Measurements from ENCODE around the gene ACADS. TPM values are rescaled to one million over a fixed set of nuclear protein-coding genes. Genes with fewer than 3 reads are reported as not detected.

ACADS gene
- polyA plus RNA-seq, 2 donors = 13.7 to 14.9 TPM

GRCh38 chr12:120736404-120737331, 11.0 kb downstream of the ACADS start:
- H3K27ac ChIP-seq (ENCODE audit: low read depth in 2 of 2, low read length in 1 of 2) = no peak overlapping the region
- no peak overlapping the region for H3K4me3 ChIP-seq (ENCODE audit: low read depth in 1 of 2, low read length in 2 of 2)
- H3K27me3 ChIP-seq (ENCODE audit: control insufficient read depth in 1 of 2, insufficient read depth in 2 of 2, low read length in 2 of 2) = no peaks in the 10 kb centered on the region
- no peaks in the 10 kb centered on the region for H3K4me1 ChIP-seq (ENCODE audit: control insufficient read depth in 2 of 2, insufficient read depth in 2 of 2, low read length in 1 of 2)
- H3K36me3 ChIP-seq (ENCODE audit: control insufficient read depth in 2 of 2, insufficient read depth in 2 of 2, low read length in 1 of 2) = peaks cover 0 to 16% of the 10 kb centered on the region in 2 donors
- 92% methylated on average over 38 of the region's 38 CpGs for WGBS, 2 donors
- no peaks in the 10 kb centered on the region for H3K9me3 ChIP-seq (ENCODE audit: control insufficient read depth in 2 of 2, insufficient read depth in 1 of 2, low read depth in 1 of 2, low read length in 1 of 2)

GRCh38 chr12:120737557-120738251, 12.1 kb downstream of the ACADS start:
- Histone ChIP-seq H3K27ac (ENCODE audit: low read depth in 2 of 2, low read length in 1 of 2) (no peak overlapping the region), H3K4me3 (ENCODE audit: low read depth in 1 of 2, low read length in 2 of 2) (no peak overlapping the region), H3K9me3 (ENCODE audit: control insufficient read depth in 2 of 2, insufficient read depth in 1 of 2, low read depth in 1 of 2, low read length in 1 of 2) (no peaks in the 10 kb centered on the region), H3K4me1 (ENCODE audit: control insufficient read depth in 2 of 2, insufficient read depth in 2 of 2, low read length in 1 of 2) (no peaks in the 10 kb centered on the region), H3K27me3 (ENCODE audit: control insufficient read depth in 1 of 2, insufficient read depth in 2 of 2, low read length in 2 of 2) (no peaks in the 10 kb centered on the region), H3K36me3 (ENCODE audit: control insufficient read depth in 2 of 2, insufficient read depth in 2 of 2, low read length in 1 of 2) (peaks cover 0 to 16% of the 10 kb centered on the region in 2 donors)
- WGBS, 2 donors = 87 to 89% methylated on average over 25 of the region's 25 CpGs

DNA sequence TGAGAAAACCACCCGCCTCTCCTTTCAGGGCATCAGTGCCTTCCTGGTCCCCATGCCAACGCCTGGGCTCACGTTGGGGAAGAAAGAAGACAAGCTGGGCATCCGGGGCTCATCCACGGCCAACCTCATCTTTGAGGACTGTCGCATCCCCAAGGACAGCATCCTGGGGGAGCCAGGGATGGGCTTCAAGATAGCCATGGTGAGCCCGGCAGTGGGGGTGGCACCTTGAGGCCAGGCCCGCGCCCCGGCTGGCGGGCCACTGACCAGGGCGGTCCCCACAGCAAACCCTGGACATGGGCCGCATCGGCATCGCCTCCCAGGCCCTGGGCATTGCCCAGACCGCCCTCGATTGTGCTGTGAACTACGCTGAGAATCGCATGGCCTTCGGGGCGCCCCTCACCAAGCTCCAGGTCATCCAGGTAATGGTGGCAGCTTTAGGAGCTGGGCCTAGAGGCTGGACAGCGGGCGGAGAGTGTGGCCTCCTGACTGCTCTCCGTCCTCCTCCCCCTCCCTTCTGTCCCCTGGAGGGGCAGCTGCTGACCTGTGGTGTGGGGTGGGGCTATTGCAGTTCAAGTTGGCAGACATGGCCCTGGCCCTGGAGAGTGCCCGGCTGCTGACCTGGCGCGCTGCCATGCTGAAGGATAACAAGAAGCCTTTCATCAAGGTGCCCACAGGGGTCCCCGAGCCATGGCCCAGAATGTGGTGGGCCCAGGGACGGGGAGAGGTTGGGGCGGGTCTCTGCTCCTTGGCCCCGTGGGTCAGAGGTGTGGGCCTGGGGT, 12.8 kb downstream of the ACADS start:
- 91 to 94% methylated on average over 31 of the region's 31 CpGs for WGBS, 2 donors

GRCh38 chr12:120739031-120739762, 13.6 kb downstream of the ACADS start:
- 94 to 95% methylated on average over 36 to 38 of the region's 38 CpGs for WGBS, 2 donors
- no peaks in the 10 kb centered on the region for H3K4me1 ChIP-seq (ENCODE audit: control insufficient read depth in 2 of 2, insufficient read depth in 2 of 2, low read length in 1 of 2)

More for the DNA sequence above, 12.8 kb downstream of the ACADS start:
- Histone ChIP-seq H3K36me3 (ENCODE audit: control insufficient read depth in 2 of 2, insufficient read depth in 2 of 2, low read length in 1 of 2) (peaks cover 0 to 16% of the 10 kb centered on the region in 2 donors), H3K4me3 (ENCODE audit: low read depth in 1 of 2, low read length in 2 of 2) (no peak overlapping the region), H3K27me3 (ENCODE audit: control insufficient read depth in 1 of 2, insufficient read depth in 2 of 2, low read length in 2 of 2) (no peaks in the 10 kb centered on the region), H3K4me1 (ENCODE audit: control insufficient read depth in 2 of 2, insufficient read depth in 2 of 2, low read length in 1 of 2) (no peaks in the 10 kb centered on the region), H3K9me3 (ENCODE audit: control insufficient read depth in 2 of 2, insufficient read depth in 1 of 2, low read depth in 1 of 2, low read length in 1 of 2) (no peaks in the 10 kb centered on the region), H3K27ac (ENCODE audit: low read depth in 2 of 2, low read length in 1 of 2) (no peak overlapping the region)

DNA sequence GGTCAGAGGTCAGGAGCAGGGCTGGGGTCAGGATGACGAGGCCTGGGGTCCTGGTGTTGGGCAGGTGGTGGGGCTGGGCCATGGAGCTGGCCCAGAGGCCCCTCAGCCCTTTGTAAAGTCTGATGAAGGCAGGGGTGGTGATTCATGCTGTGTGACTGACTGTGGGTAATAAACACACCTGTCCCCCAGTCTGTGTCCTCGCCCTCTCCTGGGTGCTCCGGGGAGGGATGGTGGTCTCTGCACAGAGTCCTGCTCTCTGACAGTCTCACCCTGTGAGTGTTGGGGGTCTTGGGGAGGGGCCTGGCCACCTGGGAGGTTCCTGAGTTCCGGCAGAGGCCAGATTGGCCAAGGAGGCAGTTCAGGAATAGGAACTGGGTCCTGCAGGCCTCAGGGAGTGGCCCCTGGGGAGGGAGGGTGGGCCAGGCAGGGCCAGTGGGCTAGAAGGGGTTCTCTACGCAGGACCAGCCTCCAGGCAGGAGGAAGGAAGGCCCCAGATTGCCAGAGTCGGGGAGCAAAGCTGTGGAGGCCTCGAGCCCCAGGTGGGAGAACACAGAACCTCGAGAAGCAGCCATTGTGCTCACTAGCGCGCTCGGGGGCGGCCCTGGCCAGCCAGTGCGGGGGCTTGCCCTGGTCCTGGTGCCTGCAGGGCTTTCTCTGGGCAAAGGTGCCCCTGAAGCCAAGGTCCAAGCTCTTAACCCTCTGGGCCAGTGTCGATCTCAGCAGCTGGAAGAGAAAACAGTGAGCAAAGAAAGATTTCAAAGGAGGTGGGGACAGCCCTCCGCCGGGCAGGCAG, 14.4 kb downstream of the ACADS start:
- no peak overlapping the region for H3K27ac ChIP-seq (ENCODE audit: low read depth in 2 of 2, low read length in 1 of 2)
- peaks cover 0 to 16% of the 10 kb centered on the region in 2 donors for H3K36me3 ChIP-seq (ENCODE audit: control insufficient read depth in 2 of 2, insufficient read depth in 2 of 2, low read length in 1 of 2)
- H3K27me3 ChIP-seq (ENCODE audit: control insufficient read depth in 1 of 2, insufficient read depth in 2 of 2, low read length in 2 of 2) = no peaks in the 10 kb centered on the region
- WGBS, 2 donors = 80 to 85% methylated on average over 14 to 16 of the region's 16 CpGs
- no peaks in the 10 kb centered on the region for H3K4me1 ChIP-seq (ENCODE audit: control insufficient read depth in 2 of 2, insufficient read depth in 2 of 2, low read length in 1 of 2)
- no peaks in the 10 kb centered on the region for H3K9me3 ChIP-seq (ENCODE audit: control insufficient read depth in 2 of 2, insufficient read depth in 1 of 2, low read depth in 1 of 2, low read length in 1 of 2)
- H3K4me3 ChIP-seq (ENCODE audit: low read depth in 1 of 2, low read length in 2 of 2) = no peak overlapping the region

More at GRCh38 chr12:120739031-120739762, 13.6 kb downstream of the ACADS start:
- Histone ChIP-seq H3K27ac (ENCODE audit: low read depth in 2 of 2, low read length in 1 of 2) (no peak overlapping the region), H3K4me3 (ENCODE audit: low read depth in 1 of 2, low read length in 2 of 2) (no peak overlapping the region), H3K27me3 (ENCODE audit: control insufficient read depth in 1 of 2, insufficient read depth in 2 of 2, low read length in 2 of 2) (no peaks in the 10 kb centered on the region), H3K36me3 (ENCODE audit: control insufficient read depth in 2 of 2, insufficient read depth in 2 of 2, low read length in 1 of 2) (peaks cover 0 to 16% of the 10 kb centered on the region in 2 donors), H3K9me3 (ENCODE audit: control insufficient read depth in 2 of 2, insufficient read depth in 1 of 2, low read depth in 1 of 2, low read length in 1 of 2) (no peaks in the 10 kb centered on the region)

GRCh38 chr12:120740871-120741270, 15.2 kb downstream of the ACADS start:
- Histone ChIP-seq H3K27me3 (ENCODE audit: control insufficient read depth in 1 of 2, insufficient read depth in 2 of 2, low read length in 2 of 2) (no peaks in the 10 kb centered on the region), H3K4me1 (ENCODE audit: control insufficient read depth in 2 of 2, insufficient read depth in 2 of 2, low read length in 1 of 2) (no peaks in the 10 kb centered on the region), H3K27ac (ENCODE audit: low read depth in 2 of 2, low read length in 1 of 2) (no peak overlapping the region), H3K36me3 (ENCODE audit: control insufficient read depth in 2 of 2, insufficient read depth in 2 of 2, low read length in 1 of 2) (peaks cover 0 to 16% of the 10 kb centered on the region in 2 donors), H3K9me3 (ENCODE audit: control insufficient read depth in 2 of 2, insufficient read depth in 1 of 2, low read depth in 1 of 2, low read length in 1 of 2) (no peaks in the 10 kb centered on the region), H3K4me3 (ENCODE audit: low read depth in 1 of 2, low read length in 2 of 2) (no peak overlapping the region)
- 80 to 86% methylated on average over 15 of the region's 15 CpGs for WGBS, 2 donors

GRCh38 chr12:120741476-120742421, 16.1 kb downstream of the ACADS start:
- Histone ChIP-seq H3K27me3 (ENCODE audit: control insufficient read depth in 1 of 2, insufficient read depth in 2 of 2, low read length in 2 of 2) (no peaks in the 10 kb centered on the region), H3K36me3 (ENCODE audit: control insufficient read depth in 2 of 2, insufficient read depth in 2 of 2, low read length in 1 of 2) (peaks cover 0 to 16% of the 10 kb centered on the region in 2 donors), H3K27ac (ENCODE audit: low read depth in 2 of 2, low read length in 1 of 2) (no peak overlapping the region), H3K9me3 (ENCODE audit: control insufficient read depth in 2 of 2, insufficient read depth in 1 of 2, low read depth in 1 of 2, low read length in 1 of 2) (no peaks in the 10 kb centered on the region), H3K4me3 (ENCODE audit: low read depth in 1 of 2, low read length in 2 of 2) (no peak overlapping the region), H3K4me1 (ENCODE audit: control insufficient read depth in 2 of 2, insufficient read depth in 2 of 2, low read length in 1 of 2) (no peaks in the 10 kb centered on the region)
- 72 to 83% methylated on average over 33 of the region's 33 CpGs for WGBS, 2 donors

All from esophagus (tissue), 2 donors.